ENCODE measurements around the gene SCUBE1.

SCUBE1 gene

DNA sequence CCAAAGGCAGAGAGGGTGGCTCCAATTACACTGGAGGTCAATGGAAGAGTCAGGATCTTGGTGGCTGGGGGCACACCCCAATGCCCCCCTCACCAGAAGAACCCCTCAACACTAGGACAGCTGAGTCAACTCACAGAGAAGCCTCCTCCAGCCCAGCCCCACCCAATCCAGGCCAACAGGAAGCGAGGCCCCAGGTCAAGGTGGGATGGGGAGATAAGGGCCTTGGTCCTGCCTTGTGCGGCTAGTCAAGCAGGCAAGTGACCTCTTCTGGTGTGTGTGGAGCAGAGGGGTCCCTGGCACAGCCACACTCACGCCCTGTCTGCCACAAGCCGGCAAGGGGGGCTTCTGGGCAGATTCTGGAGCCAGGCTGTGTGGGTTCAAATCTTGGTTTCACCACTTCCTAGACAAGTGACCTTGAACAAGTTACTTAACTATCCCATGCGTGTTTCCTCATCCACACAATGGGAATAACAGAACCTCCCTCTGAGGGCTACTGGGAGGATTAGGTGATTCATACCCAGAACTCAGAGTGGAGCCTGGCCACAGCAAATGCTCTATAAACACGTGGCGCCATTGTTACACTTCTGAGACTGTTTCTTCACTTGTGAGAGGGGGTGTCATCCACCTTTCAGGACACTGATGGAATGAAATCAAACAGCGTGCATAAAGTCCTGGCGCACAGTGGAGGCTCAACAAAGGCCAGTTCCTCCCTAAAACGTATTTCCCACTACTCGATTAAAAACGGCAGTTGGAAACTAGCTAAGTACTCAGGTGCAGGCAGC, 159.5 kb downstream of the SCUBE1 start:
- TF ChIP-seq YY1 (IDR thresholded peaks at IDR 0.05; ENCODE audit: low read depth) (no peak), NFIC (IDR thresholded peaks at IDR 0.05) (no peak), REST (IDR thresholded peaks at IDR 0.05; ENCODE audit: low read depth) (no peak), ZBTB7A (IDR thresholded peaks at IDR 0.05; ENCODE audit: low read depth) (no peak), CREB1 (IDR thresholded peaks at IDR 0.05; ENCODE audit: low read depth) (no peak), TAF1 (IDR thresholded peaks at IDR 0.05; ENCODE audit: low read depth) (no peak), RAD21 (IDR thresholded peaks at IDR 0.05; ENCODE audit: low read depth) (no peak), USF1 (IDR thresholded peaks at IDR 0.05) (no peak)

- TF ChIP-seq EGR1 (IDR thresholded peaks at IDR 0.05) (no peak), CREB1 (IDR thresholded peaks at IDR 0.05; ENCODE audit: low read depth) (no peak), YY1 (IDR thresholded peaks at IDR 0.05; ENCODE audit: low read depth) (no peak), NFIC (IDR thresholded peaks at IDR 0.05) (no peak), TCF12 (IDR thresholded peaks at IDR 0.05; ENCODE audit: low read depth) (no peak), ZBTB7A (IDR thresholded peaks at IDR 0.05; ENCODE audit: low read depth) (no peak), FOXM1 (IDR thresholded peaks at IDR 0.05; ENCODE audit: borderline replicate concordance, low read depth) (no peak), USF1 (IDR thresholded peaks at IDR 0.05) (no peak), TAF1 (IDR thresholded peaks at IDR 0.05; ENCODE audit: low read depth) (no peak), EP300 (IDR thresholded peaks at IDR 0.05; ENCODE audit: borderline replicate concordance) (no peak), REST (IDR thresholded peaks at IDR 0.05; ENCODE audit: low read depth) (no peak), RAD21 (IDR thresholded peaks at IDR 0.05; ENCODE audit: low read depth) (no peak), TEAD4 (IDR thresholded peaks at IDR 0.05) (no peak), CEBPB (IDR thresholded peaks at IDR 0.05) (no peak)
- TF ChIP-seq, protein P1, sequence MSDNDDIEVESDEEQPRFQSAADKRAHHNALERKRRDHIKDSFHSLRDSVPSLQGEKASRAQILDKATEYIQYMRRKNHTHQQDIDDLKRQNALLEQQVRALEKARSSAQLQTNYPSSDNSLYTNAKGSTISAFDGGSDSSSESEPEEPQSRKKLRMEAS (IDR thresholded peaks at IDR 0.05) = no peak
These were observed 160.4 kb downstream of the SCUBE1 start for GRCh38 chr22:43182726-43183125.

GRCh38 chr22:43182118-43182517, 161.1 kb downstream of the SCUBE1 start:
- TF ChIP-seq CEBPB (IDR thresholded peaks at IDR 0.05) (no peak), TEAD4 (IDR thresholded peaks at IDR 0.05) (no peak), TAF1 (IDR thresholded peaks at IDR 0.05; ENCODE audit: low read depth) (no peak), NFIC (IDR thresholded peaks at IDR 0.05) (no peak), ZBTB7A (IDR thresholded peaks at IDR 0.05; ENCODE audit: low read depth) (no peak), RAD21 (IDR thresholded peaks at IDR 0.05; ENCODE audit: low read depth) (no peak), CREB1 (IDR thresholded peaks at IDR 0.05; ENCODE audit: low read depth) (no peak), YY1 (IDR thresholded peaks at IDR 0.05; ENCODE audit: low read depth) (no peak), USF1 (IDR thresholded peaks at IDR 0.05) (no peak), EGR1 (IDR thresholded peaks at IDR 0.05) (no peak), FOXM1 (IDR thresholded peaks at IDR 0.05; ENCODE audit: borderline replicate concordance, low read depth) (no peak), TCF12 (IDR thresholded peaks at IDR 0.05; ENCODE audit: low read depth) (no peak), EP300 (IDR thresholded peaks at IDR 0.05; ENCODE audit: borderline replicate concordance) (no peak), REST (IDR thresholded peaks at IDR 0.05; ENCODE audit: low read depth) (no peak)
- TF ChIP-seq, protein P1 (IDR thresholded peaks at IDR 0.05) = no peak
